Activated CD4-positive, alpha-beta memory T cell treated with anti-CD3 and anti-CD28 coated beads for 36 hours (primary cell): ENCODE results near the gene SERPINB13. TPM values are rescaled to one million over a fixed set of nuclear protein-coding genes. Genes with fewer than 3 reads are reported as not detected.

Experiments
- CTCF ChIA-PET: fragments of 350-600 bp; sonication (Branson Sonifier 250); formaldehyde crosslinking; loops from one replicate; lab custom pipeline; 2021; ENCODE audit warnings: antibody characterized with exemption, inconsistent platforms; lab: Charles Lee
- POLR2A ChIA-PET: fragments of 350-600 bp; sonication (Branson Sonifier 250); formaldehyde crosslinking; loops from one replicate; lab custom pipeline; 2021; ENCODE audit warnings: antibody characterized with exemption; lab: Charles Lee
- DNase-seq: peaks from one replicate; pipeline ENCODE4 v3.0.0-alpha.2; 2020
- H3K27ac Mint-ChIP-seq: one replicate; pipeline ENCODE4 v1.8.0; 2021; ENCODE audit warnings: mixed read lengths
- H3K27me3 Mint-ChIP-seq: one replicate; pipeline ENCODE4 v1.8.0; 2021; ENCODE audit warnings: mixed read lengths
- H3K36me3 Mint-ChIP-seq: one replicate; pipeline ENCODE4 v1.8.0; 2021; ENCODE audit warnings: mixed read lengths
- H3K4me1 Mint-ChIP-seq: one replicate; pipeline ENCODE4 v1.8.0; 2021; ENCODE audit warnings: low read depth, mixed read lengths
- H3K4me3 Mint-ChIP-seq: one replicate; pipeline ENCODE4 v1.8.0; 2021; ENCODE audit warnings: mild to moderate bottlenecking, mixed read lengths
- H3K9me3 Mint-ChIP-seq: one replicate; pipeline ENCODE4 v1.8.0; 2021; ENCODE audit warnings: mixed read lengths
- intact Hi-C: fragments of 100-400 bp; cut with micrococcal nuclease; formaldehyde crosslinking; loops from one replicate; pipeline ENCODE4 v1.15.1; 2023
- total RNA-seq, 2 experiments: library from RNA; stranded (reverse); gene quantifications; one replicate each; pipeline ENCODE4 v1.2.3, GENCODE V29; 2021

SERPINB13 gene
- total RNA-seq, 2 experiments from 2014 or later = not detected

DNA sequence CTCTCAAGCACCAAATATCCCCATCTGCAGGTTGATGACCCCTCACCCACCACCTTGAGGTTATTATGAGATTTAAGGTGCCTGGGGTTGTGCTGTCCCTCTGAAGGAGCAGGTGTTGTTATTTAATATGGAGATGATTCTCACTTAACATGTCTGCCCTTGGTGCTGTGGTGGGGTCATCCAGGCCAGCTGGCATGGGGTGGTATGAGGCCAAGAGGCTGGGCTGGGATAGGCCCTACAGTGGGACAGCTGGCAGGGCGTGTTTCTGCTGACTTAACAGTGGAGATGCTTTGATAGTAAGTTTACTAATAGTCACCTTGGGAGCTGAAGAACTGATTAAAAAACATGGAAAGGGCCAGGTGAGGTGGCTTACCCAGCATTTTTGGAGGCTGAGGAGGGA lies 22.6 kb upstream of the SERPINB13 start:
- no peaks in the 10 kb centered on the region for H3K9me3 Mint-ChIP-seq
- H3K27ac Mint-ChIP-seq = no peak overlapping the region
- intact Hi-C loops = no loop called here
- peaks cover 6% of the 10 kb centered on the region for H3K27me3 Mint-ChIP-seq
- no peak for DNase-seq
- no peak overlapping the region for H3K4me3 Mint-ChIP-seq
- POLR2A ChIA-PET = interaction anchor here (0.5 kb wide), 1 partner anchor 55 kb away, joined by 3 read pairs; no protein-coding TSS in a partner anchor
- H3K36me3 Mint-ChIP-seq = no peaks in the 10 kb centered on the region
- CTCF ChIA-PET = interaction anchor here (1.4 kb wide), 1 partner anchor 46 kb away, joined by 4 read pairs; no protein-coding TSS in a partner anchor
- H3K4me1 Mint-ChIP-seq = no peaks in the 10 kb centered on the region

DNA sequence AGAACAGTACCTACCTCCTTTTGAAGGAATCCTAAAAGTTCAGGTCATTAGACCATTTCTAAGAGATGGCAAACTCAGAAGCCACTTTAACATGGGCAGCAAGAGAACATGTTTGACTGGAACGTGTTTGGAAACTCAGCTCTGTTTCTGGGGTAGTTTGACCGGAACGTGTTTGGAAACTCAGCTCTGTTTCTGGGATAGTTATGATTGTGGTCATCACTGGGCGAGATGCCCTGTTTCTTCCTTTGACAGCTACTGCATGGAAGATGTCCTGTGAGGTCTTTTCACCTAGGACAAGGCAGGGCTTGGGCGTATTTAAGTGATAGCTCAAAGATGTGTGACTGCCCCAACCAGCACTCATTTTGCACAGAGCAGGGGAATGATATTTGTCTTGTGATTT lies 19.9 kb upstream of the SERPINB13 start:
- no peaks in the 10 kb centered on the region for H3K9me3 Mint-ChIP-seq
- DNase-seq = no peak
- H3K4me3 Mint-ChIP-seq = no peak overlapping the region
- H3K27me3 Mint-ChIP-seq = peaks cover 6% of the 10 kb centered on the region
- POLR2A ChIA-PET = no interaction called here
- H3K27ac Mint-ChIP-seq = no peak overlapping the region
- H3K4me1 Mint-ChIP-seq = no peaks in the 10 kb centered on the region
- intact Hi-C loops = no loop called here
- CTCF ChIA-PET = interaction anchor here (1.9 kb wide), 1 partner anchor 11 kb away, joined by 4 read pairs; no protein-coding TSS in a partner anchor
- H3K36me3 Mint-ChIP-seq = no peaks in the 10 kb centered on the region

DNA sequence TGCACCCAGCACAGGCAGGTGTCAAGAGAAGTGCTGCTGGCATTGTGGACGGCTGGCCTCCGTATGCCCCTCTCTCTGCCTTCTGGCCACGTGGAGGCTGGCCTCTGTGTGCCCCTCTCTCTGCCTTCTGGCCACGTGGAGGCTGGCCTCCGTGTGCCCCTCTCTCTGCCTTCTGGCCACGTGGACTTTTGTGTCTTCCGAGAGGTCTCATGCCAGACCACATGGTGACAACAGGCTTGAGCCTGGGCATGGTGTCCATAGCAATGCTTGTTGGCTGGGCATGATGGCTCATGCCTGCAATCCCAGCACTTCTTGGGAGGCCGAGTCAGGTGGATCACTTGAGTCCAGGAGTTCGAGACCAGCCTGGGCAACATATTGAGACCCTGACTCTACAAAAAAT lies 19.3 kb upstream of the SERPINB13 start:
- Mint-ChIP-seq H3K36me3 (no peaks in the 10 kb centered on the region), H3K4me1 (no peaks in the 10 kb centered on the region), H3K27ac (no peak overlapping the region), H3K9me3 (no peaks in the 10 kb centered on the region), H3K4me3 (no peak overlapping the region), H3K27me3 (peaks cover 8% of the 10 kb centered on the region)
- intact Hi-C loops = no loop called here
- ChIA-PET POLR2A (no interaction called here), CTCF (interaction anchor here (1.9 kb wide), 1 partner anchor 10 kb away, joined by 4 read pairs; no protein-coding TSS in a partner anchor)
- DNase-seq = no peak

DNA sequence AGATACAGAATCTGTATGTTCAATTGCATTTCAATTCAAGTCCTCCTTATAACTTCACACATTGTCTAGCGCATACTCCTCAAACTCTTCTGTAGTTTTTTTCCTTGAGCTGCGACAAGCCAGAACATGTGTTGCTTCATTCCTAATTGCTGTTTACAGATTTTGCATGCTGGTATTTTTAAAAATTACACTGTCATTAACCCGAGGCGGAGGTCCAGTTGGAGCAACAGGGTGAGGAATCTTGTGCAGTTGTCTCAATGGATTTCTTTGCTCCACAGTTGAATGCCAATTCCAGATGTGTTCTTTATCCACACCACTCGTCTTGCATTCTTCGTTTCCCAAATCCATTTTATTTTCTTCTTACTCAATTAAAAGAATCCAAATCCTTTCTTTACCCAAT lies 16.4 kb upstream of the SERPINB13 start:
- Mint-ChIP-seq H3K27me3 (peaks cover 8% of the 10 kb centered on the region), H3K27ac (no peak overlapping the region), H3K36me3 (no peaks in the 10 kb centered on the region), H3K4me3 (no peak overlapping the region), H3K4me1 (no peaks in the 10 kb centered on the region), H3K9me3 (no peaks in the 10 kb centered on the region)
- DNase-seq = no peak
- ChIA-PET POLR2A (interaction anchor here (0.6 kb wide), 1 partner anchor 26 kb away, joined by 3 read pairs; no protein-coding TSS in a partner anchor), CTCF (no interaction called here)
- intact Hi-C loops = no loop called here

DNA sequence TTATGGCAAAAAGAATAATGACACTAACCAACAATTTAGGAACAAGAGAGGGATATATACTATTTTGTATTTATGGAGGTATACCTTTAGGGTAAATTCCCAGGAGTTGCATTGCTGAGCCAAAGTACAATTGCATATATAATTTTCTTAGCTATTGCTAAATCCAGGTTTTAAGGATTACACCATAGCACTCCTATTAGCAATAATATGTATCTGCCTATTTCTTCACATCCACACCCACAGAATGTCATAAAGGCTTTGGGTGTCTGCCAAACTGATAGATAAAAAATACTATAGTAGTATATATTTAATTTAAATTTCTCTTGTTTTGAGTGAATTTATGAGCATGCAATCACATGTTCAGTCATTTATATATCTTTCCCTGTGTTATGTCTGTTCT lies 11.5 kb upstream of the SERPINB13 start:
- no peak overlapping the region for H3K27ac Mint-ChIP-seq
- ChIA-PET CTCF (interaction anchor here (0.7 to 1.3 kb wide), 2 partner anchors 9 to 58 kb away, joined by 3 to 4 read pairs; no protein-coding TSS in a partner anchor), POLR2A (no interaction called here)
- DNase-seq = no peak
- H3K36me3 Mint-ChIP-seq = no peaks in the 10 kb centered on the region
- no peaks in the 10 kb centered on the region for H3K4me1 Mint-ChIP-seq
- no peaks in the 10 kb centered on the region for H3K9me3 Mint-ChIP-seq
- intact Hi-C loops = loop anchor here (5.0 kb wide), 1 partner anchor 267 kb away; no protein-coding TSS in a partner anchor
- H3K27me3 Mint-ChIP-seq = peaks cover 2% of the 10 kb centered on the region
- no peak overlapping the region for H3K4me3 Mint-ChIP-seq

DNA sequence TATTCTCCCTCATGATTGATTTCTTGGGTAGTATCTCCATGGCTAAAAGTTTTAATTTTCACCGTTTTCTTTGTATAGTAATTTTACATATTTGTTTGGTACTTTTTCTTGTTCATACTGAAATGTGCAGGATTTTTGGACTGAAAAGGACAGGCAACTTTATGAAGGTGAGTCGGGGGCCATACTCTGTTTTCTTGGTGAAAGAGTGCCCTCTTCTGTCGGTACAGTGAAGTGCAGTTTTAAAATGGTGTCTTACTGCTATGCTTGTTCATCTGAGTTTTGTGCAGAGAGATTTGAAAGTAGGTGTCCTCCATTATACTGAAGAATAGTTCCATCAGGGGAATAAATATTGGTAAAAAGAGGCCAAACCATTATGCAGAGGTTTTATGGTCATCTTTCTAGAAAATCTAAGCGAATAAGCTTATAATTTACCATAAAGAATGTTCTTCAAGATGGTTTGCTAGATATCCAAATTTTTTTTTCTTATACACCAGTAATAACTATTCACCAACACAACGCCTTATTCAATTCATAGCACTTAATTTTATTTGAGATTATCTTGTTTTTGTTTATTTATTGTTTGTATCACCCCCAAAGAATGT lies 8.7 kb upstream of the SERPINB13 start:
- H3K27me3 Mint-ChIP-seq = peaks cover 3% of the 10 kb centered on the region
- H3K9me3 Mint-ChIP-seq = no peaks in the 10 kb centered on the region
- H3K27ac Mint-ChIP-seq = no peak overlapping the region
- POLR2A ChIA-PET = no interaction called here
- CTCF ChIA-PET = interaction anchor here (0.8 to 6.5 kb wide), 9 partner anchors 12 to 271 kb away, joined by 3 to 89 read pairs (median 4); no protein-coding TSS in a partner anchor
- no peak overlapping the region for H3K4me3 Mint-ChIP-seq
- intact Hi-C loops = loop anchor here (1.0 to 5.0 kb wide), 2 partner anchors 60 to 264 kb away; no protein-coding TSS in a partner anchor
- no peak for DNase-seq
- no peaks in the 10 kb centered on the region for H3K36me3 Mint-ChIP-seq
- H3K4me1 Mint-ChIP-seq = no peaks in the 10 kb centered on the region

DNA sequence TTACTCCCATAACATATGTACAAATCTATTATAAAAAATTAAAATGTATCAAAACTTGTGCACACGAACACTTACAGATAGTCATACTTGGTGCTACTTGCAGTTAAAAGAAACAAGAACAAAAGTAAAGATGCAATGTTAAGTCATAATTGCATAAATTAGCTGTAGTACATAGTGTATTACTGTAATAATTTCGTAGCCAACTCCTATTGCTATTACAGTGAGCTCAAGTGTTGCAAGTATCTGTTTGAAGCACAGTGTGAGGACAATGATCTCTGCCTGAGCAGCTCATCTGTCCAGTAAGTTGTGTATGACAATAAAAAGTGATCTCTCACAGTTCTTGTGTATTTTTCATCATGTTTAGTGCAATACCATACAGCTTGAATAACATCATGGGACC lies 7.5 kb upstream of the SERPINB13 start:
- H3K36me3 Mint-ChIP-seq = no peaks in the 10 kb centered on the region
- CTCF ChIA-PET = interaction anchor here (1.9 to 6.5 kb wide), 3 partner anchors 51 to 66 kb away, joined by 7 to 89 read pairs (median 43); no protein-coding TSS in a partner anchor
- intact Hi-C loops = loop anchor here (5.0 kb wide), 1 partner anchor 263 kb away; no protein-coding TSS in a partner anchor
- H3K4me1 Mint-ChIP-seq = no peaks in the 10 kb centered on the region
- no peaks in the 10 kb centered on the region for H3K9me3 Mint-ChIP-seq
- no peak for DNase-seq
- H3K4me3 Mint-ChIP-seq = no peak overlapping the region
- peaks cover 3% of the 10 kb centered on the region for H3K27me3 Mint-ChIP-seq
- H3K27ac Mint-ChIP-seq = no peak overlapping the region
- POLR2A ChIA-PET = no interaction called here

DNA sequence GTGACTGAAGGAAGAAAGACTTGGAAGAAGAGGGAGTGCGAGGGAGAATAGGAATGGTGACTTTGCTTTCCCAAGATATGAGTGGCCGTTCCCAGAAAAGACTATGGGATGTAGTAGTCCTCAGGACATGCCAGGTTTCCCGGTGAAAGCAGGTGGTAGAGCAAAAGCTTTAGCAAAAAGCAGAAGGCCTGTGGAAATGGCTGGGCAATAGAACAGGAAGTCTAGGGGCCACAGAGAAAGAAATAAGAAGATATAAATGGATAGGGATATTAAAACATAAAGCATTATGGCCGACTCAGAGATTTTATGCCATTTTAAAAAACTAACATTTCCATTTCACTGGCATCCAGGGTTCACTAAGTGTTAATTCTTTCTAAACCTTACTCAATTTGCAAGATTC lies 1.2 kb upstream of the SERPINB13 start:
- POLR2A ChIA-PET = no interaction called here
- Mint-ChIP-seq H3K27ac (no peak overlapping the region), H3K36me3 (no peaks in the 10 kb centered on the region), H3K9me3 (no peaks in the 10 kb centered on the region), H3K27me3 (peaks cover 7% of the 10 kb centered on the region), H3K4me3 (no peak overlapping the region), H3K4me1 (no peaks in the 10 kb centered on the region)
- intact Hi-C loops = no loop called here
- CTCF ChIA-PET = no interaction called here
- DNase-seq = no peak

DNA sequence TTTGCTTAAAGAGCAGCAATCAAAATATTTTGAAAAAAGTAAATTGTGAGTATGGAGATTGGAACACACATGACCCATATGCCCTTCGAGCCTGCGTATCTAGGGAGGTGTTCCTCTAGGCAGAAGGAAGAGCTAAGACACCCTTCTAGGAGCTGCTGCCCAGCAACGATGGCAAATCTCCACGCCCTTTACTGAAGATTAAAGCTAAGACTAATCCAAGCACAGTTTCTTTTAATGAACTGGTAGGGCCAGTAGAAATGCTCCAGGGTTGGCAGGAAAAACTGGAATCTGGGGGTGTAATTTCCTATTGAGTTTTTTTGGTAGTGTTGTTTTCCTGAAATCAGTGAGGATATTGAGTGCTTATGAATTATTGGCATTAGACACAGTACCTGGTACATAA lies 712 bp upstream of the SERPINB13 start:
- no peak for DNase-seq
- Mint-ChIP-seq H3K4me3 (no peak overlapping the region), H3K4me1 (no peaks in the 10 kb centered on the region), H3K9me3 (no peaks in the 10 kb centered on the region), H3K27me3 (peaks cover 3% of the 10 kb centered on the region), H3K36me3 (no peaks in the 10 kb centered on the region), H3K27ac (no peak overlapping the region)
- ChIA-PET POLR2A (no interaction called here), CTCF (no interaction called here)
- intact Hi-C loops = no loop called here

DNA sequence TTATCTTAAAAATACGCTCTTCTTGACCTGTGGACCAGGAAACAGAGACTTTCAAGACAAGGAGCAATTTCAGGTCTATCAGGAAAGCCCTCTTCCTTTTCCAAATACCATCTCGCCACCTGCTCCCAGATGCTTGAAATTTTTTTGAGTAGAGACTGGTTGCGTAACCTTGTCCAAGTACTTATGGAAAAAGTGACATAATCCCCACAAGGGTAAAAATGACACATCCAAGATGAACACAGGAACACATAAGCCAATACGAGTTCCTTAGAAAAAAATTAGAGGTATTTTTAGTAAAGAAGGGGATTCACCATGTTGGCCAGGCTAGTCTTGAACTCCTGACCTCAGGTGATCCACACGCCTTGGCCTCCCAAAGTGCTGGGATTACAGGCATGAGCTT lies 1.8 kb downstream of the SERPINB13 start:
- intact Hi-C loops = no loop called here
- CTCF ChIA-PET = no interaction called here
- no peak for DNase-seq
- no peak overlapping the region for H3K27ac Mint-ChIP-seq
- no peak overlapping the region for H3K4me3 Mint-ChIP-seq
- peaks cover 5% of the 10 kb centered on the region for H3K27me3 Mint-ChIP-seq
- no peaks in the 10 kb centered on the region for H3K9me3 Mint-ChIP-seq
- POLR2A ChIA-PET = no interaction called here
- no peaks in the 10 kb centered on the region for H3K36me3 Mint-ChIP-seq
- H3K4me1 Mint-ChIP-seq = no peaks in the 10 kb centered on the region

DNA sequence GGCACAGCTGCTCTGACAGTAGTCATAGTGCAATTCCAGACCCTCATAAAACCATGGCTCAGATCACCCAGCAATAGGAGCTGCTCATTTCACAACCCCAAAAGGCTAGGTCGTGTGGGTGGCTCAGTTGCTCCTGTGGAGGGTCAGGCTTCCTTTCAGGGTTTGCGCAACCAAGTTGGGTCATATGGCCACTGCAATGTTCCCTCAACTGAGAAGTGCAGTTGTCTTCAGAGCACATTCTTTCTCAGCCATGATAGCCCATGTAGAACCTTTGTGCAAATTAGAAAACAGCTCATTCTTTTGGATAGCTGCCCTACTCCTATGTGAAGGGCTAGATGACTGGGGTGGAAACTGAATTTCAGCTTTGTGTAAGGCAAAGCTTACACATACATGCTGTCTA lies 3.2 kb downstream of the SERPINB13 start:
- intact Hi-C loops = no loop called here
- no peaks in the 10 kb centered on the region for H3K9me3 Mint-ChIP-seq
- H3K4me3 Mint-ChIP-seq = no peak overlapping the region
- CTCF ChIA-PET = no interaction called here
- H3K4me1 Mint-ChIP-seq = no peaks in the 10 kb centered on the region
- H3K27ac Mint-ChIP-seq = no peak overlapping the region
- DNase-seq = no peak
- H3K36me3 Mint-ChIP-seq = no peaks in the 10 kb centered on the region
- POLR2A ChIA-PET = no interaction called here
- H3K27me3 Mint-ChIP-seq = peaks cover 6% of the 10 kb centered on the region

DNA sequence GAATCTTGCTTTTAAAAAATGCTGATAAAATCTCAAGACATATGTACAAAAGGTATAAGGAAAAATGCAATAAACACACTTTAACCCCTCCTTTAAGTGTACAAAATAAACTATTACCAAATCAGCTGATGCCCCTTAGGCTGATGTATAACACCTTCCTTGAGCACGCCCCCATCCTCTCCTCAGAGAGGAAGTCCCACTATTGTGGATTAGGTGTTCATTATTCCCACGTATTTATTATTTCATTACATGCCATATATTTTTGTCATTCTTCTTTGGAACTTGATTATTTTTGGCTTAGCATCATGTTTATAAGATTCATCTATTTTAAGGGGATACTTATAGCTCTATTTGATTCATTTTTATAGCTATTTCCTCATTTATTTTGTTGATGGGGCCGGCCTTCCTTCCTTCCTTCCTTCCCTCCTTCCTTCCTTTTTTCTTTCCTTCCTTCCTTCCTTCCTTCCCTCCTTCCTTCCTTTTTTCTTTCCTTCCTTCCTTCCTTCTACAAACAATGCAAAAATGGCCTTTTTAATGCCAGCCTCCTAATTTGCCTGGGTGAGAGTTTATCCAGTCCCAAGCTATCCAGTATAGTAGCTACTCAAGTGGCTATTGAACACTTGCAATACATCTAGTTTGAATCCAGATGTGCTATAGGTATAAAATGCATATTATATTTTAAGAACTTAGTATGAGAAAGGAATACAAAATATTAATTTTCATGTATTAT lies 4.0 kb downstream of the SERPINB13 start:
- intact Hi-C loops = no loop called here
- Mint-ChIP-seq H3K27ac (no peak overlapping the region), H3K9me3 (no peaks in the 10 kb centered on the region), H3K4me3 (no peak overlapping the region), H3K4me1 (no peaks in the 10 kb centered on the region), H3K36me3 (no peaks in the 10 kb centered on the region), H3K27me3 (peaks cover 3% of the 10 kb centered on the region)
- POLR2A ChIA-PET = interaction anchor here (0.5 kb wide), 1 partner anchor 8 kb away, joined by 3 read pairs; no protein-coding TSS in a partner anchor
- no peak for DNase-seq
- CTCF ChIA-PET = no interaction called here
